HG02678 (cell line): ENCODE measurements around the gene MAPKAPK3.
A peak's percentile ranks its signal among the peaks of the same experiment; 100 is the strongest.

Experiments used
- ATAC-seq: cut with Tn5 transposase; IDR thresholded peaks from one replicate; pipeline ENCODE4 v1.9.1; 2021; ENCODE audit warnings: mild to moderate bottlenecking, moderate library complexity; ENCODE audit not compliant: unreplicated experiment

The MAPKAPK3 gene

GRCh38 chr3:50608278-50608677 lies 8.7 kb upstream of the MAPKAPK3 start:
- ATAC-seq: no peak

- no peak for ATAC-seq
Measured at GRCh38 chr3:50609071-50609762, 7.7 kb upstream of the MAPKAPK3 start.

- no peak for ATAC-seq
Measured at GRCh38 chr3:50609763-50610085, 7.2 kb upstream of the MAPKAPK3 start.

- no peak for ATAC-seq
Measured at GRCh38 chr3:50610181-50610971, 6.6 kb upstream of the MAPKAPK3 start.

- ATAC-seq: no peak
Measured at GRCh38 chr3:50610992-50611463, 5.9 kb upstream of the MAPKAPK3 start.

GRCh38 chr3:50611464-50612233 lies 5.3 kb upstream of the MAPKAPK3 start, which contains the start of gene CISH:
TSS of gene CISH (minus strand) at chr3:50611774. CDS start at chr3:50611650, 124 bp downstream.
- peak; percentile 70 for ATAC-seq

- ATAC-seq: no peak
Measured at GRCh38 chr3:50612234-50612882, 4.6 kb upstream of the MAPKAPK3 start.

GRCh38 chr3:50612970-50613846 lies 3.7 kb upstream of the MAPKAPK3 start:
- no peak for ATAC-seq

- ATAC-seq: no peak
Measured at GRCh38 chr3:50615190-50615589, 1.8 kb upstream of the MAPKAPK3 start.

GRCh38 chr3:50616003-50616769 lies 765 bp upstream of the MAPKAPK3 start:
- ATAC-seq: peak; percentile 31

- peak; percentile 75 for ATAC-seq
Measured at GRCh38 chr3:50616770-50617095, 218 bp upstream of the MAPKAPK3 start.

- no peak for ATAC-seq
Measured at GRCh38 chr3:50617911-50618481, 1.0 kb downstream of the MAPKAPK3 start.

- no peak for ATAC-seq
Measured at GRCh38 chr3:50620420-50620819, 3.5 kb downstream of the MAPKAPK3 start.

- no peak for ATAC-seq
Measured at GRCh38 chr3:50620820-50621219, 3.9 kb downstream of the MAPKAPK3 start.

- ATAC-seq: no peak
Measured at GRCh38 chr3:50622881-50623280, 5.9 kb downstream of the MAPKAPK3 start.

- ATAC-seq: peak; percentile 67
Measured at GRCh38 chr3:50623840-50624474, 7.0 kb downstream of the MAPKAPK3 start.

- ATAC-seq: no peak
Measured at GRCh38 chr3:50624634-50625033, 7.7 kb downstream of the MAPKAPK3 start.
